Nephron (organoid): ENCODE data around the gene ABCB11.
"Not testable (repeated sequence)": the region's sequence is repeated elsewhere in the genome, so short reads cannot be mapped to it uniquely, and the experiment has no call there.

Source experiments
- H3K27ac Mint-ChIP-seq, 3 experiments: 2 replicates each; pipeline ENCODE4 v1.8.0; 2020; ENCODE audit warnings: mixed read lengths in 3 of 3, mild to moderate bottlenecking in 2 of 3, moderate library complexity in 1 of 3
- H3K27me3 Mint-ChIP-seq: 2 replicates; pipeline ENCODE4 v1.8.0; 2021; ENCODE audit warnings: low read depth, mild to moderate bottlenecking, moderate library complexity, mixed read lengths
- H3K36me3 Mint-ChIP-seq: 2 replicates; pipeline ENCODE4 v1.8.0; 2020; ENCODE audit warnings: low read depth, mixed read lengths
- H3K4me1 Mint-ChIP-seq: 2 replicates; pipeline ENCODE4 v1.8.0; 2020; ENCODE audit warnings: mixed read lengths
- H3K4me3 Mint-ChIP-seq, 3 experiments: 2 replicates each; pipeline ENCODE4 v1.8.0; 2020; ENCODE audit warnings: mild to moderate bottlenecking in 3 of 3, mixed read lengths in 3 of 3, moderate library complexity in 2 of 3
- H3K9me3 Mint-ChIP-seq: 2 replicates; pipeline ENCODE4 v1.8.0; 2020; ENCODE audit warnings: mixed read lengths
- TF ChIP-seq, protein P1 (sequence below), 3 experiments: fragments of 200-600 bp; sonication (generic); IDR thresholded peaks; one replicate each; pipeline ENCODE4 v1.5.0; 2021; ENCODE audit warnings: antibody characterized with exemption in 3 of 3; ENCODE audit not compliant: unreplicated experiment in 3 of 3

The ABCB11 gene

GRCh38 chr2:168884975-168885374, 146.1 kb downstream of the ABCB11 start:
- TF ChIP-seq, protein P1, sequence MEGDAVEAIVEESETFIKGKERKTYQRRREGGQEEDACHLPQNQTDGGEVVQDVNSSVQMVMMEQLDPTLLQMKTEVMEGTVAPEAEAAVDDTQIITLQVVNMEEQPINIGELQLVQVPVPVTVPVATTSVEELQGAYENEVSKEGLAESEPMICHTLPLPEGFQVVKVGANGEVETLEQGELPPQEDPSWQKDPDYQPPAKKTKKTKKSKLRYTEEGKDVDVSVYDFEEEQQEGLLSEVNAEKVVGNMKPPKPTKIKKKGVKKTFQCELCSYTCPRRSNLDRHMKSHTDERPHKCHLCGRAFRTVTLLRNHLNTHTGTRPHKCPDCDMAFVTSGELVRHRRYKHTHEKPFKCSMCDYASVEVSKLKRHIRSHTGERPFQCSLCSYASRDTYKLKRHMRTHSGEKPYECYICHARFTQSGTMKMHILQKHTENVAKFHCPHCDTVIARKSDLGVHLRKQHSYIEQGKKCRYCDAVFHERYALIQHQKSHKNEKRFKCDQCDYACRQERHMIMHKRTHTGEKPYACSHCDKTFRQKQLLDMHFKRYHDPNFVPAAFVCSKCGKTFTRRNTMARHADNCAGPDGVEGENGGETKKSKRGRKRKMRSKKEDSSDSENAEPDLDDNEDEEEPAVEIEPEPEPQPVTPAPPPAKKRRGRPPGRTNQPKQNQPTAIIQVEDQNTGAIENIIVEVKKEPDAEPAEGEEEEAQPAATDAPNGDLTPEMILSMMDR (IDR thresholded peaks at IDR 0.05; ENCODE audit: unreplicated experiment in 3 of 3) = no peak
- Mint-ChIP-seq H3K36me3 (peaks cover 23% of the 10 kb centered on the region), H3K4me1 (peaks cover 6% of the 10 kb centered on the region), H3K27me3 (peaks cover 4% of the 10 kb centered on the region), H3K4me3 (no peak overlapping the region), H3K9me3 (no peaks in the 10 kb centered on the region), H3K27ac (no peak overlapping the region)

- H3K36me3 Mint-ChIP-seq = peaks cover 17% of the 10 kb centered on the region
- not testable (repeated sequence) for H3K4me3 Mint-ChIP-seq, H3K9me3 Mint-ChIP-seq, H3K27ac Mint-ChIP-seq, H3K4me1 Mint-ChIP-seq, H3K27me3 Mint-ChIP-seq
Measured at GRCh38 chr2:168882163-168882562, 149.0 kb downstream of the ABCB11 start.

- Mint-ChIP-seq H3K27me3 (no peaks in the 10 kb centered on the region), H3K9me3 (peaks cover 3% of the 10 kb centered on the region), H3K27ac (no peak overlapping the region), H3K4me3 (no peak overlapping the region), H3K36me3 (peaks cover 24% of the 10 kb centered on the region), H3K4me1 (no peaks in the 10 kb centered on the region)
- TF ChIP-seq, protein P1 (IDR thresholded peaks at IDR 0.05; ENCODE audit: unreplicated experiment in 3 of 3) = no peak
Measured at GRCh38 chr2:168874368-168875054, 156.6 kb downstream of the ABCB11 start.

DNA sequence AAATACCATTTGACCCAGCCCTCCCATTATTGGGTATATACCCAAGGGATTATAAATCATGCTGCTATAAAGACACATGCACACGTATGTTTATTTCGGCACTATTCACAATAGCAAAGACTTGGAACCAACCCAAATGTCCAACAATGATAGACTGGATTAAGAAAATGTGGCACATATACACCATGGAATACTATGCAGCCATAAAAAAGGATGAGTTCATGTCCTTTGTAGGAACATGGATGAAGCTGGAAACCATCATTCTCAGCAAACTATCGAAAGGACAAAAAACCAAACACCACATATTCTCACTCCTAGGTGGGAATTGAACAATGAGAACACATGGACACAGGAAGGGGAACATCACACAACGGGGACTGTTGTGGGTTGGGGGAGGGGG, 160.3 kb downstream of the ABCB11 start:
- not testable (repeated sequence) for H3K4me3 Mint-ChIP-seq, H3K27me3 Mint-ChIP-seq
- H3K9me3 Mint-ChIP-seq = peaks cover 14% of the 10 kb centered on the region

More for the DNA sequence above, 160.3 kb downstream of the ABCB11 start:
- H3K27ac Mint-ChIP-seq, H3K4me1 Mint-ChIP-seq: not testable (repeated sequence)
- H3K36me3 Mint-ChIP-seq = peaks cover 47% of the 10 kb centered on the region
